HFF-Myc (cell line): ENCODE measurements around the gene STK24.

Experiments used
- DNase-seq: peaks from one replicate; pipeline ENCODE4 v3.0.0-alpha.2; 2011; ENCODE audit warnings: low read depth; ENCODE audit errors: extremely low read depth
- H3K4me3 ChIP-seq: replicated peaks from 2 replicates; pipeline ENCODE4 v1.5.1; 2011; ENCODE audit warnings: low read depth, mild to moderate bottlenecking, control low read depth, low read length
- TF ChIP-seq, protein P1 (sequence below): IDR thresholded peaks from 2 replicates; pipeline ENCODE4 v1.5.1; 2012; ENCODE audit warnings: mild to moderate bottlenecking, low read depth, low read length, control low read depth; ENCODE audit errors: missing control alignments

The STK24 gene

GRCh38 chr13:98508280-98508679 lies 68.6 kb downstream of the STK24 start:
- no peak for DNase-seq
- TF ChIP-seq, protein P1, sequence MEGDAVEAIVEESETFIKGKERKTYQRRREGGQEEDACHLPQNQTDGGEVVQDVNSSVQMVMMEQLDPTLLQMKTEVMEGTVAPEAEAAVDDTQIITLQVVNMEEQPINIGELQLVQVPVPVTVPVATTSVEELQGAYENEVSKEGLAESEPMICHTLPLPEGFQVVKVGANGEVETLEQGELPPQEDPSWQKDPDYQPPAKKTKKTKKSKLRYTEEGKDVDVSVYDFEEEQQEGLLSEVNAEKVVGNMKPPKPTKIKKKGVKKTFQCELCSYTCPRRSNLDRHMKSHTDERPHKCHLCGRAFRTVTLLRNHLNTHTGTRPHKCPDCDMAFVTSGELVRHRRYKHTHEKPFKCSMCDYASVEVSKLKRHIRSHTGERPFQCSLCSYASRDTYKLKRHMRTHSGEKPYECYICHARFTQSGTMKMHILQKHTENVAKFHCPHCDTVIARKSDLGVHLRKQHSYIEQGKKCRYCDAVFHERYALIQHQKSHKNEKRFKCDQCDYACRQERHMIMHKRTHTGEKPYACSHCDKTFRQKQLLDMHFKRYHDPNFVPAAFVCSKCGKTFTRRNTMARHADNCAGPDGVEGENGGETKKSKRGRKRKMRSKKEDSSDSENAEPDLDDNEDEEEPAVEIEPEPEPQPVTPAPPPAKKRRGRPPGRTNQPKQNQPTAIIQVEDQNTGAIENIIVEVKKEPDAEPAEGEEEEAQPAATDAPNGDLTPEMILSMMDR: no peak
- no peak overlapping the region for H3K4me3 ChIP-seq

DNA sequence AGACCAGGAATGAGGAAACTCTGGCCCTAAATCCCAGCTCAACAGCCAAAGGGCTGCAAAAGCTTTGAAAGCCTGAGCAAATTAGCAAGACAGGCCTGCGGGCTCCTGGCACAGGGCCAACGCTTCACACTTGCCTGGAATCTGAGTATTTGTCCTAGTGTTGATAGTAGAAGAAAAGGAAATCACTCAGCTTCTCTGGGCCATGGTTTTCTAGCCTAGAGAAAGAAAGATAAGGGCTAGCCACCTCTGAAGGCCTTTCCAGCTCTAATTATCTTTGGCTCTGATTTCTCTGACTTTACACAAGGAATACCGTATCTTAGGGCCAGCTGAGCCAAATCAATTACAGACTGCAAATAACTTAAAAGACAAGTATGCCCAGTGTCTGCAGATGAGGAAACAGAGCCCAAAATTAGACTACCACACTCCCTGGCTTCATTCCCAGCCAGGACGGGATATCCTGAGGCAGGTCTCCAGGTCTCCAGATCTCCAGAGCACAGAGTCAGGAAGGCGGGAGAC lies 69.6 kb downstream of the STK24 start:
- no peak for DNase-seq
- TF ChIP-seq, protein P1: no peak
- H3K4me3 ChIP-seq: no peak overlapping the region

DNA sequence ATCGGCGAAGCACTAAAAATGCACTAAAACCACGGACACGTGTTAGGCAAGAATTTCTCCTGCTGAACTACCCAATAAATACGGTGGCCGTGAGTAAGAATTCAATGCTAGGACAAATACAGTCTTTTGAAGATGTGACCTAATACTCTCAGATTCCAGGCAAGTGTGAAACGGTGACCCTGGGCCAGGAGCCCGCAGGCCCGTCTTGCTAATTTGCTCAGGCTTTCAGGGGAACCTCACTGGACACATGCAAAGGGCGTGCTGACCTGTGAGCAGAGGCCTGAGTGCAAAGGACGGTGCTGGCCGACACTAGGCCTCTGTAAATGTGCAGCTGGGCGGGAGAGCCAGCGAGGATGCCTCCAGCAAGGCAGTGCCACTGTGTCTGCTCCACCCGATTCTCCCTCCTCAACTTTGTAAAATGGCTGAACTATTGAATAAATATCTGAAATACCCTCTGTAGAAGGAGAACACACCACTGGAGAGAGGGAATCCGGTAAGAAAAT lies 70.1 kb downstream of the STK24 start:
- TF ChIP-seq, protein P1: no peak
- no peak overlapping the region for H3K4me3 ChIP-seq
- DNase-seq: no peak

DNA sequence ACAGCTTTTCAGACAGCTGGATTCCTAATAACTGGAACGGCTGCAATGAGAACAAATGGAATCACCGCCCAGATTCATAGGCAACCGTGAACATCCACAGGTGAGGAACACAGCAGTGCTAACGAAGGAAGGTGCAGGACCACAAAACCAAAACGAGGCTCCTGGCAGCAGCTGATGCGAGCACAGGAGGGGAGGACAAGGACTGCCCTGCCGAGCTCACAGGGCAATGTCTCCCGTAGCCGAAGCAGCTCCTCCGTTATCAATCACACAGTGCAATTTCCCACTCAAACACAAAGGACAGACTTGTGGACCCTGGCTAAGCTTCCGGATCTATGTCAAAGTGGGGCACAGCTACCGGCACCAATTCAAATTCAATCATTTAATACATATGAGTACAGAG lies 70.6 kb downstream of the STK24 start:
- TF ChIP-seq, protein P1: no peak
- H3K4me3 ChIP-seq: no peak overlapping the region
- DNase-seq: no peak

GRCh38 chr13:98505217-98505616 lies 71.7 kb downstream of the STK24 start:
- DNase-seq: no peak
- TF ChIP-seq, protein P1: no peak

DNA sequence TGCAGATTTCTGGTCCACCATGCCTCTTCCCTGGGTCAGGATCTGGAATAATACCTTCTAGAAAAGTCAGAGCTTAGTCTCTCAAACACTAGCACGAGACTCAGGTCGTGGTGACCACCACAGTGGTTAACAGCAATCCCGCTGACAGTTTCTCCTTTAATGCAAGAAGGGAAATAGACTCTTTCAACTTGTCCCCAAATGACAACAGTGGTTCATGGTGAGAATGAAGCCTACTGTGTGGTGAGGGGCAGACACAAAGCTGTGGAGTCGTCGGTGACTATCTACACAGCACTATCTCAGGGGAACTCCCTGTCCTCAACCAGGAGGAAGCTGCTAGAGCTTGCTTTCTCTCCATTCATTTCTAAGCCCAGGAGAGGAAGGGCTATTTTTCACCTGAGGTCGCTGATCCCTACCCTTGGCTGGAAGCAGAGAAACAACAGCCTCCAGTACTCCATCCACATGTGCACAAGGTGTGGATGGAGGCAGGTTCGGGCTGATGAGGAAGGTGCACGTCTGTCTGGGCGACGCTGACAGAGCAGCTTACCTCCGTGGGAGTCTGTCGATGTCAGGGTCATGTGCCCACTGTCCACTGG lies 72.4 kb downstream of the STK24 start:
- TF ChIP-seq, protein P1: no peak
- no peak for DNase-seq
- no peak overlapping the region for H3K4me3 ChIP-seq

More at GRCh38 chr13:98505217-98505616, 71.7 kb downstream of the STK24 start:
- H3K4me3 ChIP-seq: no peak overlapping the region

- no peak overlapping the region for H3K4me3 ChIP-seq
- DNase-seq: no peak
- TF ChIP-seq, protein P1: no peak
These were observed 72.9 kb downstream of the STK24 start for GRCh38 chr13:98504029-98504351.
